ENCODE results near the gene INSRR. TPM values are rescaled to one million over a fixed set of nuclear protein-coding genes. Genes with fewer than 3 reads are reported as not detected.

Gene INSRR
- total and polyA plus RNA-seq, 3 donors from 2014 or later = 1.5 to 7.0 (median 6.4) TPM

- 74 to 91% methylated on average over 5 of the region's 5 CpGs for WGBS, 2 donors
- no peak overlapping the region for H3K27ac ChIP-seq
- intact Hi-C loops (cut with DNase I; ENCODE audit: low total_unique reads) = no loop called here
These were observed 16.4 kb upstream of the INSRR start for GRCh38 chr1:156875341-156875615.

DNA sequence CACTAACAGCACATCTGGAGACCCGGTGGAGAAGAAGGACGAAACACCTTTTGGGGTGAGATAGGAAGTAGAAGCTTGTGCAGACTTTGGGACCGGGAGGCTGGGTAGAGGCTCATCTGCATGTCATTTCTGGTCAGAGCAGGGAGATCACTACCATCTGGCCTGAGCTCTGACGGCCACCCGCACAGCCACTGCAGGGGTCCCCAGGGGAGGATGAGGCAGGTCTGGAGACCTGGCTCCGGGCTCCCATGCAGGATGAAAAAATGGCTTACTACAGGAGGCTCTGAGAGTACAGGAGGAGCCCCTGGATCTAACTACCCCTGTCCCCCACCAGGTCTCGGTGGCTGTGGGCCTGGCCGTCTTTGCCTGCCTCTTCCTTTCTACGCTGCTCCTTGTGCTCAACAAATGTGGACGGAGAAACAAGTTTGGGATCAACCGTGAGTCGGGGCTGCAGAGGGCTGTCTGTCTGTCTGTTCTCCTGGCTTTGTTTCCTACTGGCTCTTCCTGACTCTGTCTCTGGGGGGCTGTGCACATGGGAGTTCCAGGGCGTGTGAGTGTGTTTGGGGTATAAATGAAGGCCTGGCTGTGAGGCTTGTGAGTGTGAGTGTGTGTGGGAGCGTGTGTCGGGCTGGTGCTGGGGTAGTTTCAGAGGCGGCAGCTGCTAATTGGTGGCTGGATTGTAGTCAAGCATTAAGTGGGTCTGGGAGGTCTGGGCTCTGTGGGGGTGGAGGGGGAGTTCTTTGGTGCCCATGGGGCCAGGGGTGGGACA is 15.8 kb upstream of the INSRR start:
- Histone ChIP-seq H3K27me3 (no peaks in the 10 kb centered on the region), H3K4me3 (no peak overlapping the region), H3K9me3 (no peaks in the 10 kb centered on the region), H3K27ac (no peak overlapping the region), H3K4me1 (peaks cover 10% of the 10 kb centered on the region), H3K36me3 (ENCODE audit: low read depth, missing control alignments) (no peaks in the 10 kb centered on the region)
- no peak for TF ChIP-seq POLR2A (IDR thresholded peaks at IDR 0.05)
- TF ChIP-seq CTCF (IDR thresholded peaks at IDR 0.05) = no peak
- DNase-seq = no peak
- intact Hi-C loops (cut with DNase I; ENCODE audit: low total_unique reads) = no loop called here
- WGBS, 2 donors = 84 to 92% methylated on average over 14 to 16 of the region's 16 CpGs

More at GRCh38 chr1:156875341-156875615, 16.4 kb upstream of the INSRR start:
- H3K4me3 ChIP-seq = no peak overlapping the region
- H3K9me3 ChIP-seq = no peaks in the 10 kb centered on the region
- H3K36me3 ChIP-seq (ENCODE audit: low read depth, missing control alignments) = no peaks in the 10 kb centered on the region
- TF ChIP-seq CTCF (IDR thresholded peaks at IDR 0.05) = no peak
- TF ChIP-seq POLR2A (IDR thresholded peaks at IDR 0.05) = no peak
- no peaks in the 10 kb centered on the region for H3K27me3 ChIP-seq
- no peak for DNase-seq
- H3K4me1 ChIP-seq = peaks cover 10% of the 10 kb centered on the region

GRCh38 chr1:156874142-156874541 is 15.2 kb upstream of the INSRR start:
- Histone ChIP-seq H3K4me1 (peaks cover 10% of the 10 kb centered on the region), H3K27ac (no peak overlapping the region), H3K9me3 (no peaks in the 10 kb centered on the region), H3K27me3 (no peaks in the 10 kb centered on the region), H3K4me3 (no peak overlapping the region), H3K36me3 (ENCODE audit: low read depth, missing control alignments) (no peaks in the 10 kb centered on the region)
- no peak for TF ChIP-seq POLR2A (IDR thresholded peaks at IDR 0.05)
- intact Hi-C loops (cut with DNase I; ENCODE audit: low total_unique reads) = no loop called here
- 81 to 86% methylated on average over 3 to 5 of the region's 5 CpGs for WGBS, 2 donors
- no peak for DNase-seq

DNA sequence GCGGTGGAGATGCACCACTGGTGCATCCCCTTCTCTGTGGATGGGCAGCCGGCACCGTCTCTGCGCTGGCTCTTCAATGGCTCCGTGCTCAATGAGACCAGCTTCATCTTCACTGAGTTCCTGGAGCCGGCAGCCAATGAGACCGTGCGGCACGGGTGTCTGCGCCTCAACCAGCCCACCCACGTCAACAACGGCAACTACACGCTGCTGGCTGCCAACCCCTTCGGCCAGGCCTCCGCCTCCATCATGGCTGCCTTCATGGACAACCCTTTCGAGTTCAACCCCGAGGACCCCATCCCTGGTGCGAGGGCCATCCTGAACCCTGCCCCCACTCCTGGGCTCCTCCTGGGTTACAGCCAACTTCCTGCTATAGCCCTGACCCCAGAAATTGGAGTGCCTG is 14.7 kb upstream of the INSRR start:
- H3K4me1 ChIP-seq = peaks cover 10% of the 10 kb centered on the region
- intact Hi-C loops (cut with DNase I; ENCODE audit: low total_unique reads) = no loop called here
- no peaks in the 10 kb centered on the region for H3K27me3 ChIP-seq
- H3K9me3 ChIP-seq = no peaks in the 10 kb centered on the region
- DNase-seq = no peak
- no peak overlapping the region for H3K27ac ChIP-seq
- no peak overlapping the region for H3K4me3 ChIP-seq
- TF ChIP-seq POLR2A (IDR thresholded peaks at IDR 0.05) = no peak
- no peaks in the 10 kb centered on the region for H3K36me3 ChIP-seq (ENCODE audit: low read depth, missing control alignments)
- 84 to 86% methylated on average over 15 to 18 of the region's 18 CpGs for WGBS, 2 donors

DNA sequence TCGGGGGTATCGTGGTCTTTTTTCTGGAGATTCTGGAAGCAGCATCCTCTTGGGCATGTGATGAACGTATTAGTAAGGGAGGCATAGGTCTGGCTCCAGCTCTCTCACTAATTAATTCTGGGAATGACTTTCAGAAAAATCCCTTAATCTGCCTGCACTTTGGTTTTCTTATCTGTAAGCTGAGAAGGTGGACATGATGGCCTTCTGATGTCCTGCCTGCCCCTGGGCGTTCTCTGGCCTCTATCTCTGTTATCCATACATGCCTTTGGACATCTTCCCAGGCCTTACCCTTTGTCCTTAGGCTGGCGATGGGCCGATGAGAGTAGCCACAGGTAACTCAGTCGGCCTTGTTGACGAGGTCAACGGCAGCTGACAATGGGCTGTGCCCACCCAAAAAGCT is 10.5 kb upstream of the INSRR start:
- H3K36me3 ChIP-seq (ENCODE audit: low read depth, missing control alignments) = no peaks in the 10 kb centered on the region
- no peak overlapping the region for H3K4me3 ChIP-seq
- intact Hi-C loops (cut with DNase I; ENCODE audit: low total_unique reads) = no loop called here
- no peak overlapping the region for H3K27ac ChIP-seq
- TF ChIP-seq CTCF (IDR thresholded peaks at IDR 0.05) (no peak), POLR2A (IDR thresholded peaks at IDR 0.05) (no peak)
- DNase-seq = no peak
- H3K27me3 ChIP-seq = no peaks in the 10 kb centered on the region
- no peaks in the 10 kb centered on the region for H3K9me3 ChIP-seq
- H3K4me1 ChIP-seq = no peaks in the 10 kb centered on the region
- 91 to 96% methylated on average over 9 of the region's 9 CpGs for WGBS, 2 donors

DNA sequence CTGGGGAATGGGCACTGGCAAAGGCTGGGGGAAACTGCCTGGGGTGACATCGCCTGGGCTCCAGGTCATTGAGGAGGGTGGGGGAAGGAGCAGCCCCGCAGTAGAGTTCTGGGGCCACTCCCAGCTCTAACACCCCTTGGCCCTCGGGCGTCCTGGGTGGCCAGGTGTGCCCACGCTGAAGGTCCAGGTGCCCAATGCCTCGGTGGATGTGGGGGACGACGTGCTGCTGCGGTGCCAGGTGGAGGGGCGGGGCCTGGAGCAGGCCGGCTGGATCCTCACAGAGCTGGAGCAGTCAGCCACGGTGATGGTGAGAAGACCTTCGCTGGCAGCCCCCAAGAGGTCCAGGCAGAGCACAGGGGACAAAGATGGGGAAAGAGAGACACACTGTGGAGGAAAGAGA is 9.4 kb upstream of the INSRR start:
- H3K9me3 ChIP-seq = no peaks in the 10 kb centered on the region
- intact Hi-C loops (cut with DNase I; ENCODE audit: low total_unique reads) = no loop called here
- no peak overlapping the region for H3K27ac ChIP-seq
- WGBS, 2 donors = 80 to 82% methylated on average over 7 to 13 of the region's 13 CpGs
- no peaks in the 10 kb centered on the region for H3K36me3 ChIP-seq (ENCODE audit: low read depth, missing control alignments)
- no peaks in the 10 kb centered on the region for H3K27me3 ChIP-seq
- no peak overlapping the region for H3K4me3 ChIP-seq
- TF ChIP-seq POLR2A (IDR thresholded peaks at IDR 0.05) (no peak), CTCF (IDR thresholded peaks at IDR 0.05) (no peak)
- no peak for DNase-seq
- peaks cover 5% of the 10 kb centered on the region for H3K4me1 ChIP-seq
